HG03139 (cell line): ENCODE results near the gene IQCF5.
"Not testable (repeated sequence)": the region's sequence is repeated elsewhere in the genome, so short reads cannot be mapped to it uniquely, and the experiment has no call there.

Source experiments
- ATAC-seq: cut with Tn5 transposase; IDR thresholded peaks from one replicate; pipeline ENCODE4 v1.9.1; 2021; ENCODE audit not compliant: unreplicated experiment

Gene IQCF5

DNA sequence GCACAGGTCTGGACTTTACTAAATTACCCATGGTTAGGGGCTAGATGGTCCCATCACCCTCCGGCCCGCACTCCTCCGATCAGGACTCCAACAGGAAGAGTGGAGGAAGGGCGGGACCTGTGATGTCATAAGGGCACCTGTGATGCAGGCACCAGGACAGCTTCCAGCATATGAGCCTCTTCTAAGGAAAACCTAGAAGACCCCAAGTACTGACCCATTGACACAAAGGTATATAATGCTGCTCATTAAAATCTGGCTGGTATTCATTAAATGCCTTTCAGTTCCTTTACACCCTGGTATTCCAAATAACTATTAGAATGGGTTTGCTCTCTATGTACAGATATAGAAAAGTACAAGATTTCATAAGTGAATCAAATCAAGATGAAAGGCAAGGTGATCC lies at the start of gene IQCF5:
TSS of gene IQCF5 (minus strand) at position 101 of the 400 bp plus-strand sequence. CDS start at position 31, 70 bp downstream.
- ATAC-seq = no peak

- ATAC-seq = no peak
These were observed 45.7 kb upstream of the IQCF5 start for GRCh38 chr3:51921081-51921578.

GRCh38 chr3:51916418-51916817 lies 41.0 kb upstream of the IQCF5 start:
- no peak for ATAC-seq

DNA sequence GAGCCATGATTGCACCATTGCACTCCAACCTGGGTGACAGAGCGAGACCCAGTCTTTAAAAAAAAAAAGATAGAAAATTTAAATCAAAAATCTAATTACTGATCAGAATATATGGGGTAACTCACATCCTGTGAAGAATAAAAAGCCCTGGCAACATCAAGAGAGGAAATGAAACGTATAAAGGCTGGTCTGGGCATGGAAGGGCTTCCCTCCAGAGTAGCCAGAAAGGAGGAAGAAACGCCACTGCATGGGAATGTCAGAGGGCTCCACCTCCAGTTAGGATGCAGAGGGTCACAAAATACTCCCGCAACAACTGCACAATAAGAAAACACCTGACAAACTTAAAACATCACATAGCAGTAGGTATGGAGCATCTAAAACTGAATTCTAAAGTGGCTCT lies 32.6 kb upstream of the IQCF5 start:
- no peak for ATAC-seq

DNA sequence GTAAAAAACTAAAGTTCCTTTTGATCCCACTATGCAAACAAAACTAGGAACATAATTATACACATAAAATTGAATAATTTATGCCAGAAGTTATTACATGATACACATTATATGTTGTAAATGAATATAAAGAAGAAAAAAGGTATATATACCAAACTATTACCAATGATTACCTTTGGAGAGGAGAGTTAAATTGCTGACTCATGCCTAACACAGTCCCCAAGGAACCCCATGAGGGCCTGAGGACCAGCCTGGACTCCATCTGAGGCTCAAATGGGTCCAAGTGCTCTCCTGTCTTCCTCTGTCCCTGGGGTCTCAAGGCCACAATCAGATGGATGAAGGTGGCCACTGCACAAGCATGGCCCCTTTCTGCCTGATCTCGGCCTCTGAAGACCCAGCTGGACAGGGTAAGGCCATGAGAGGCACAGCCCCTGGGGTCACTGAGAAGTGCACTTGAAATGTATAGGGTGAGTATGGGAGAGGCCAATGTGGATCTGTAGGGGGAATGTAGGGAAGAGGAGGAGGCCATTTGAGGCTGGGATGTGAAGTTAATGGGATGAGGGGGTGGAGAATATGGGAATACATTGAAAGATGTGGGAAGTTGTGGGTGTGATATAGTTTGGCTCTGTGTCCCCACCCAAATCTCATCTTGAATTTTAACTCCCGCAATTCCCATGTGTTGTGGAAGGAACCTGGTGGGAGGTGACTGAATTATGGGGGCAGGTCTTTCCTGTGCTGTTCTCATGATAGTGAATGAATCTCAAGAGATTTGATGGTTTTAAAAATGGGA lies 28.8 kb upstream of the IQCF5 start:
- ATAC-seq = no peak

DNA sequence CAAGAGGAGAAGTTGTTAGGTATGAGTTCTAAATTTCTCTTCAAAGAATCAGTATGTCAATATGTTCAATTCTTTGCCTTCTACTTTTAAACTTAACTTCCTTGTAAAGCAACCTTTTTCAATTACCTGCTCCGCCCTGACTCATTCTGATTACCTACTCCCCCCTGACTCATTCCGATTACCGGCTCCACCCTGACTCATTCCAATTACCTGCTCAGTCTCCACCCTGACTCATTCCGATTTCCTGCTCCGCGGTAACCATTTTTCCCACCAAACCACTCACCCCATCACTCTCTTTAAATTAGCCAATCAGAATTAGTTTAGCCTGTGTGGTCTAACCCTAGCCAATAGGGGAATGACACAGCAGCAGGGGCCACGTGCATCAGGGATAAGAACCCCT lies 27.0 kb upstream of the IQCF5 start:
- not testable (repeated sequence) for ATAC-seq

GRCh38 chr3:51900043-51900442 lies 24.6 kb upstream of the IQCF5 start:
- ATAC-seq = not testable (repeated sequence)

DNA sequence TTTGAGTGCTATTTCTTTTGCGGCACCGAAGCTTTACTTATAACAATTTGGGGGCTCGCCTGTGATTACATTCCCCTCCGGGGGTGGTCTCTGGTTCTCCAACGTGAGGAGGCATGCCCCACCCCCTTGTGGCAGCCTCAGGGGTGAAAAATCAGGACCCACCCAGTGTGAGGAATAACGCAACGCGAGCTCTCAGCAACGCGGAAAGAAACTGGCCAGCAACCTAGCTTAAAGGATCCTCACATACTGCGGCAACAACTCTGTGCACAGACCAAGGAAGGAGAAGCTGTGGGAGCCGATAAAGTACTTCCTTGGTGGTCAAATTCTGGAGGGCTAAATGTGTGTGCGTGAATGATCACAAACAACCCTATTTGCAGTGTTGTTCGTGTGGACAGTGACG lies 22.0 kb upstream of the IQCF5 start:
- ATAC-seq = no peak

DNA sequence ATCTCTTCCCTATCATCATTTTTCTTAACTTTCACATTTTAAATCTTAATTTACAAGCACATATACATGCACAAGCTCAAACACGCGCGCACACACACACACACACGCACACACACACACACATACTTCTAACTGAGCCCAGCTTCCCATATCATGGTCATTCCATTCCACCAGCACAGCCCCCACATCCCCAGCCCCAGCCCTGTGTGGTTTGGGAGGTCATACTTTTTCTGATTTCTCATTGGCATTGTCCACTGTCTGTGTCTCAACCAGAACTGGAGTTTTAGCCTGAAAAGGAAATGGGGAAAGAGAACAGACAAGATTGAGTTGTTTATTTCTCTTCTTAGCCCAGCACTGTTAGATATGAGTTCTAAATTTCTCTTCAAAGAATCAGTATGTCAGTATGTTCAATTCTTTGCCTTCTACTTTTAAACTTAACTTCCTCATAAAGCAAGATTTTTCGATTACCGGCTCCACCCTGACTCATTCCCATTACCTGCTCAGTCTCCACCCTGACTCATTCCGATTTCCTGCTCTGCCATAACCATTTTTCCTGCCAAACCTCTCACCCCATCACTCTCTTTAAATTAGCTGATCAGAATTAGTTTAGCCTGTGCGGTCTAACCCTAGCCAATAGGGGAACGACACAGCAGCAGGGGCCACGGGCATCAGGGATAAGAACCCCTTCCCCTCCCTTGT lies 21.4 kb upstream of the IQCF5 start:
- ATAC-seq = no peak

- ATAC-seq = no peak
These were observed 19.5 kb upstream of the IQCF5 start for GRCh38 chr3:51894939-51895338.

- no peak for ATAC-seq
These were observed 19.0 kb upstream of the IQCF5 start for GRCh38 chr3:51894391-51894790.

GRCh38 chr3:51891242-51892039 lies 16.0 kb upstream of the IQCF5 start:
- no peak for ATAC-seq

- no peak for ATAC-seq
These were observed 13.2 kb upstream of the IQCF5 start for GRCh38 chr3:51888463-51889105.

- no peak for ATAC-seq
These were observed 12.2 kb upstream of the IQCF5 start for GRCh38 chr3:51887620-51888019.

- ATAC-seq = no peak
These were observed 11.0 kb upstream of the IQCF5 start for GRCh38 chr3:51886447-51886846.

GRCh38 chr3:51879937-51880336 lies 4.5 kb upstream of the IQCF5 start:
- no peak for ATAC-seq

DNA sequence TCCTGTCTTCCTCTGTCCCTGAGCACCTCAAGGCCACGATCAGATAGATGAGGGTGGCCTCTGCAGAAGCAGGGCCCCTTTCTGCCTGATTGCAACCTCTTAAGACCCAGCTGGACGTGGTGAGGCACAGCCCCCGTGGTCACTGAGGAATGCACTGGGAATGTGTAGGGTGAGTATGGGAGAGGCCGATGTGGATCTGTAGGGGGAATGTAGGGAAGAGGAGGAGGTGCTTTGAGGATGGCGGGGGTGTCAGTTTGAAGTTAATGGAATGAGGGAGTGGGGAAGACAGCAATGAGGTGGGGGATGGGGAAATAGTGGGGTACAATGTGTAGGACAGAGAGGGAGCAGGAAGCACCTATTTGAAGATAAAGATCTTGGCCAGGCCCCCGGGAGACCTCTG lies 785 bp upstream of the IQCF5 start:
- ATAC-seq = no peak

- no peak for ATAC-seq
These were observed 512 bp downstream of the IQCF5 start for GRCh38 chr3:51874889-51875288.

- ATAC-seq = no peak
These were observed 990 bp downstream of the IQCF5 start for GRCh38 chr3:51874411-51874810.

GRCh38 chr3:51873876-51874275 lies 1.5 kb downstream of the IQCF5 start:
- no peak for ATAC-seq

DNA sequence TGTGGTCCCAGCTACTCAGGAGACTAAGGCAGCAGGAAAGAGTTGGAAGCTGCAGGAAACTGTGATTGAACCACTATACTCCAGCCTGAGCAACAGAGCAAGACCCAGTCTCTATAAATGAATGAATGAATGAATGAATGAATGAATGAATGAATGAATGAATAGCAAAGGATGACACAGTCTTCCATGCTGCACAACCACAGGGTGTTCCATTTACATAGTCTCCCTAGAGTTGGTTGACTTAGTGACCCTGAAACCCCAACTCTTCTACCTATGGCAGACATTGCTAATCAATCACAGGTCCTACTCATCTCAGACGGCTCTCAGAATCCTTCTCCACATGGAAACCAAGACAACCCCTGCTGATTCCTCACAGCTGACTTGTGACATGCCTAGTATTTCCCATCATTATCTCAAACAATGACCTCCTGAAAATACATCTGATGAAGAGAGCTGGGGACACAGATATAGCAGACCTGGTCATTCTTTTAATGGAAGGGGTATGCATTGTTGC lies 2.1 kb downstream of the IQCF5 start:
- ATAC-seq = no peak
